ENCODE data around the gene ITIH1.

ITIH1 gene

GRCh38 chr3:52787672-52788625 is 10.6 kb downstream of the ITIH1 start:
- no peak for DNase-seq (ENCODE audit: insufficient read length, low spot score)
- FAIRE-seq, result no peak

GRCh38 chr3:52788890-52789745 is 11.7 kb downstream of the ITIH1 start:
- DNase-seq (ENCODE audit: insufficient read length, low spot score) (no peak), FAIRE-seq (no peak)
- TF ChIP-seq CTCF (IDR thresholded peaks at IDR 0.05; ENCODE audit: insufficient read depth, missing control alignments), result no peak

More at GRCh38 chr3:52787672-52788625, 10.6 kb downstream of the ITIH1 start:
- no peak for TF ChIP-seq CTCF (IDR thresholded peaks at IDR 0.05; ENCODE audit: insufficient read depth, missing control alignments)

GRCh38 chr3:52789746-52790040 is 12.3 kb downstream of the ITIH1 start:
- FAIRE-seq, result no peak
- no peak for DNase-seq (ENCODE audit: insufficient read length, low spot score)
- no peak for TF ChIP-seq CTCF (IDR thresholded peaks at IDR 0.05; ENCODE audit: insufficient read depth, missing control alignments)

- TF ChIP-seq CTCF (IDR thresholded peaks at IDR 0.05; ENCODE audit: insufficient read depth, missing control alignments), result no peak
- DNase-seq (ENCODE audit: insufficient read length, low spot score) (no peak), FAIRE-seq (no peak)
These were observed 12.9 kb downstream of the ITIH1 start for GRCh38 chr3:52790337-52790736.

GRCh38 chr3:52790741-52791140 is 13.3 kb downstream of the ITIH1 start:
- TF ChIP-seq CTCF (IDR thresholded peaks at IDR 0.05; ENCODE audit: insufficient read depth, missing control alignments), result no peak
- no peak for FAIRE-seq
- DNase-seq (ENCODE audit: insufficient read length, low spot score), result no peak

- TF ChIP-seq CTCF (IDR thresholded peaks at IDR 0.05; ENCODE audit: insufficient read depth, missing control alignments), result no peak
- FAIRE-seq, result no peak
- DNase-seq (ENCODE audit: insufficient read length, low spot score), result no peak
These were observed 14.0 kb downstream of the ITIH1 start for GRCh38 chr3:52791366-52791765.

All from D721Med (cell line).